ENCODE measurements around the gene MED13L.
A peak's percentile ranks its signal among the peaks of the same experiment; 100 is the strongest.
"Not testable (repeated sequence)": the region's sequence is repeated elsewhere in the genome, so short reads cannot be mapped to it uniquely, and the experiment has no call there.

The MED13L gene

DNA sequence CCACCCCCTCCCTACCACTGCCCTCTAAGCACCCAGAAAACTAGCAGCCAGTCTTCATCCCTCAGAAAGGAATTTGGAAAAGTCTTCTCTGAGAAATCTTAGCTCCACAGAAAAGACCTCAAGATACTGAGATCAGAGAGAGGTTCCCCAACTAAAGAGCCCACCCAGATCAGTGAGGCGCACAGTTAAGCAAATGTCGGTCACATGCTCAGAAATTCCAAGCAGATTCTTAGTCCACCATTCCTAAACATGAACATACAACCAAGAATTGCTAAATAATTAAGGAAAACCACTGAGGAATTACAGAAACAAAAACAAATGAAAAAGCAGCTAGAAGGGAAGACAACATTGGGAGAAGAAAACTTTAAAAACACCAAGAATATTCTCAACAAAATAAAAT is 32.3 kb downstream of the MED13L start:
- no peak for DNase-seq

DNA sequence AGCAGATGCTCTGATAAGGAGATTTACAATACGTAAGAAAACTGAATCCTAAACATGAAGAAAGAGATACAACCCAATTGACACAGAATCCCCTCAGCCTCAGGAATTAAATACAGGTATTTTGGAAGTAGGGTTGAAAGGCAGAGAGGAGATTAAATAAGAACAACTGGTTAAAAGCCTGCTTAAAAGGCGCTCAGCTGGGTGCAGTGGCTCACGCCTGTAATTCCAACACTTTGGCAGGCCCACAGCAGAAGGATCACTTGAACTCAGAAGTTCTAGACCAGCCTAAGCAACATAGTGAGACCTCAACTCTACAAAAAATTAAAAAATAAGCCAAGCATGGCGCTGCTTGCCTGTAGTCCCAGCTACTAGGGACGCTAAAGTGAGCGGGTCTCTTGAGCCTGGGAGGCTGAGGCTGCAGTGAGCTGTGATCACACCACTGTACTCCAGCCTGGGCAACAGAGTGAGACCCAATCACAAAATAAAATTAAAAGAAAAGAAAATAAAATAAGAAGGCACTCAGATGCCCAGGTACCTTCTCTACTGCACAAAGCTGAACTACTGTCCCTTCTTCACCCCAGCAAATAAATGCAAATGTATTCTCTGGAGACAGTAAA is 32.9 kb downstream of the MED13L start:
- no peak for DNase-seq

GRCh38 chr12:116244001-116244400 is 33.5 kb downstream of the MED13L start:
- no peak for DNase-seq

DNA sequence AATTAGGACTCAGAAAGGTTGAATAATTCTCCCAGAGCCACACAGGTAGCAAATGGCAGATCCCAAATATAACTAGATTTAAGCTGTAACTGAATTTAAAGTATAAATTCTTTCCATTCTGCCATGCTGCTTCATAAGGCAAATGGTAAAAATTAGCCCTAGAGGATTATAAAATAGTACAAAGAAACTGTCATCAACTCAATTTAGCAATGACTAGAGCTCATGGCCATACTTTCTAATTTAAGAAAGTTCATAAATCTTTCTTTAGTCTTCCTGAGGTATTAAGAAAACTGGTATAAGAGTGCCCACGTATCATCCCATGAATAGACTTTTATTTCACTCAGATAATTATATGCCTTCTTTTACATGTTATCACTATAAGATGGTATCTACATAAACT is 34.8 kb downstream of the MED13L start:
- DNase-seq = no peak

GRCh38 chr12:116241157-116241759 is 36.2 kb downstream of the MED13L start:
- no peak for DNase-seq

GRCh38 chr12:116238570-116239119 is 38.8 kb downstream of the MED13L start:
- DNase-seq = not testable (repeated sequence)

DNA sequence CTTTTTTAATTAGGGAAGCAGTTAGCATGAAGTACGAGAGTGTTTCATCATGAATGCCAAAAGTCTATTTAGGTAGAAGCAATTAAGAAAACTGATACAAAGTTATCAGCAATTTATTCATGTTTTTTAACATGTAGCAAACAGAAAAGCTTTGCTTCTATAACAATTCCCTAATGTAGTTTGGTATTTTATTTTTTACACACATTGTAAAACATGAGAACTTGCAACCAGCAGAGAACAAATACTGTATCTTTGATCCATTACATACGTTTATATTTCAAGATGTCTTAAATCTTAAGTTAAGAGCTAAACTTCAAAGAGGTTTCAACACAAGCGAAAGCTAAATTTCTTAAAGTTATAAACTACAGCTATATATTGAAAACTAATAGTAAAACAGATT is 39.3 kb downstream of the MED13L start:
- DNase-seq = no peak

GRCh38 chr12:116236976-116237375 is 40.5 kb downstream of the MED13L start:
- DNase-seq = no peak

DNA sequence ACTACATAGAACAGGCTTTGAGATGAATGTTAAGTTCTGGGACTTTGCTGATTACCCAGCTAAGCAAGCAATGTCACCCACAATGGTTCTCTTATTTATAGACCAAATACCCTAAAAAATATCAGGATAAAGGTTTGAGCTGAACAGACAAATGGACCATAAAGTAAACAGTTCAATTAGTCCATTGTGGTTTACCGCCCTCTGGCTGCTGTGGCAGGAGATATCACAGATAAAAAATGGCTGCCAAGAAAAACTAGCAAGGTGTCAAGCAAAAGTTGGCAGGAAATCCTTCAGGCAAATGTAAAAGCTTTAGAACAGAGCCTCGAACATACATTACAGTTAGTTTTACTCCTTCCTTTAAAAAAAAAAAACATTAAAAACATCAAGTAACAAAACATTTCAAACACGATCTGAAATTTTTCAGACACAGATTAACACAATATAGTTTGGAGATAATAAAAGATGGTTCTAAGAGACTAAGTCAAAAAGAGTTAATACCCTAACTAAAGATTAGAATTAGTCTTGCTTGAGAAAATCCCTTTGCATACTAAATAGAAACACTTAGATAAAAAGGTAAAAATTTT is 41.3 kb downstream of the MED13L start:
- DNase-seq = peak; percentile 9

- not testable (repeated sequence) for DNase-seq
Observed at GRCh38 chr12:116234148-116234547, 43.3 kb downstream of the MED13L start.

GRCh38 chr12:116233669-116234068 is 43.8 kb downstream of the MED13L start:
- DNase-seq = no peak

GRCh38 chr12:116227811-116228210 is 49.7 kb downstream of the MED13L start:
- no peak for DNase-seq

- peak; percentile 89 for DNase-seq
Observed at GRCh38 chr12:116226026-116226425, 51.5 kb downstream of the MED13L start.

DNA sequence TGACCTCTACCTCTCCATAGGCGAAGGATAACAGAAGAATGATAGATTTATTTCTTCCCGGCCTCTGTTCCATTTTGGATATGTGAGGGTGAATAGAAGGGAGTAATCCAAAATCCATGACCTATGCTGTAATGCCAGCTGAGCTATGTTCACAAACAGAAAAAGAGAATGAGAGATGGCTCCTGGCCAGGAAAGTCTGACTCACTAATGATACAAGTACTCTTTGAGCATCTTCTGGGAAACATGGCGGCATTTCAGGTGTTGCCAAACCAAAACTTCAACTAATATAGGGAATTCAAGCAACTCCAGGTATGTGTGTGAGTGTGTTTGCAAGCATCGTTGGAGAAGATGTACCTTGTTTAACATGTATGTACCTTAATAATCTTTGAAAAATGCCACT is 55.1 kb downstream of the MED13L start:
- no peak for DNase-seq

- no peak for DNase-seq
Observed at GRCh38 chr12:116220756-116221155, 56.7 kb downstream of the MED13L start.

DNA sequence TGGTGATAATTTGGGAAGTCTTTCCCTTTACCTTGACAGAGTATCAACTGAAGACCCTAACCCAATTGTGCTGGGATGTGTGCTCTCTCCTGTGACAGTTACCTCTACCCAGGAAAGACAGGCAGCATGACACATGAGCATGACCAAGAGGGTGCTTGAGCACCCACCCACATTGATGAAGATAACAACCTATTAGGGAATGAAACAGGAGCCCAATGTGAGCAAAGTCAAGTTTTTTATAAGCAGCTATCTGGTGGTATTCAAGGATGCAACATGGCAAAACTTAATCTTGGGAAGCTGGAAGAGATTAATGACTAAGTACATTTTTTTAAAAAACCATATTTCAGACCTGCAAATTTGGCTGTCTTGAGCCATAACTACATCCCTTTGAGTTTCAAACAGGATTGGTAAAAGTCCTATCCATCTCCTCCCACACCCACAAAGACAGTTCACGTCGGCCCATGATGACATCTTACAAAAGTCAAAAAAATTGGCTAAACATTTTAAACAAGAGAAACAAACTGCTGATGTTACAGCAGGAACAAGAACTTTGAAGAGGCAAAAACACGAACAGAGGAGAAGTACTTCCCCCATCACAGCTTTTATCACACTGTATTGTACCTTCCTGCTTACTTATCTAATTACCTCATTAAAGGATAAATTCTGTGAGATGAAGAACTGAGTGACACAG is 60.3 kb downstream of the MED13L start:
- no peak for DNase-seq

DNA sequence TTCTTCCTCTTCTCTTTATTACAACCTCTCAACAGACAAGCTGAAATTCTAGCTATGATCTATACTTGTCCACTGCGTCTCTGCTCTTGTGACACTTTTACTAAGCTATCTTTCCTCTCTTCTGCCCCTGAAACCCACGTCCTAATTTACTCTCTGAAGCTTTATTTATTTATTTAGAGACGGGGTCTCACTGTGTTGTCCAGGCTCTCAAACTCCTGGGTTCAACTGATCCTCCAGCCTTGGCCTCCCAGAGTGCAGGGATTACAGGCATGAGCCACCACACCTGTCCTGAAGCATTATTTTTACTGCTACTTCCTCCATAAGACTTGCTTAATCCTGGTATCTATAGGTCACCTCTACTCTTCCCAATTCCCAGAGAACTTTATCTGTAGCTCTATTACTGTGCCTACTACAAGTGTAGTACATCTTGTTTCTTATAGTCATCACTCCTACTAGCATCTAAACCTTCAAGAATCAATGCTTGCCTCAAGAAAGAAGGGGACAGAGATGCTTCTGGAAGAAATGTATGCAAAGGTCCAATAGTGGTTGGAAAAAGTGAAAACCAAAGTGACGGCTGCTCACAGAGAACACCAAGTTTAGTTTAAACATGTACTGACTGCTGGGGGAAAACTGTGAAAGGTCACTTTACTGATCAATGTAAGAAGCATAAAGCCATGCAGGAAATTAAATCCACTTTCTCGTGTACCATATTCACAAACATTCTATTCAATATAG is 61.3 kb downstream of the MED13L start:
- DNase-seq = no peak

- no peak for DNase-seq
Observed at GRCh38 chr12:116215023-116215422, 62.5 kb downstream of the MED13L start.

DNA sequence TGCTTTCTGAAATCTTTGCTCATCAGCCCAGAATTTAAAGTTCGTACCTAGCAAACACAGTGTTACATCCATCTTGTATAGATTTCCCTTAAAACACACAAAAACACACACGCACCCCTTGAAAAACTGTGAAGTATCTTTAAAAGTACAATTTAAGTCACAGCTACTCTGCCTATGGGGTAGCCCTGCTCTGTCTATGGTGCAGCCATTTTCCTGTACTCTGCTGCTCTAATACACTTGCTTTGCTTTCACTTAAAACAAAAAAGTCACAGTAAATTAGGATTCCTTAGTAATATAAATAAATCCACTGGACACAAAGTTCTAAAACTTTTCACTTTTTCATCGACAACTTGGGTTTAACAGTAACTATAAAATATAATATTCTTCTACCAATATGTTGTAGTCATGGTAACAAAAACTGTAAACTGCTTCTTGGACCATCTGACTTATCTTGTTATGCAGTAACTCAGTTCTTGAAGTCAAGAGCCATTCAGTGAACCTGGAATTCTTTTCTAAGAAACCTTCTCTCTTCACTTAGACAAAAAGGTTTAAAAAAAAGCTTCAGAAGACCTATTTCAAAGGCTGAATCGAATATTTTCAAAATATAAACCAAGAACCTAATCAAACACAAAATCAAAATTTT is 63.5 kb downstream of the MED13L start:
- no peak for DNase-seq

- peak; percentile 54 for DNase-seq
Observed at GRCh38 chr12:116213014-116213413, 64.5 kb downstream of the MED13L start.

- DNase-seq = no peak
Observed at GRCh38 chr12:116210762-116211161, 66.7 kb downstream of the MED13L start.

DNA sequence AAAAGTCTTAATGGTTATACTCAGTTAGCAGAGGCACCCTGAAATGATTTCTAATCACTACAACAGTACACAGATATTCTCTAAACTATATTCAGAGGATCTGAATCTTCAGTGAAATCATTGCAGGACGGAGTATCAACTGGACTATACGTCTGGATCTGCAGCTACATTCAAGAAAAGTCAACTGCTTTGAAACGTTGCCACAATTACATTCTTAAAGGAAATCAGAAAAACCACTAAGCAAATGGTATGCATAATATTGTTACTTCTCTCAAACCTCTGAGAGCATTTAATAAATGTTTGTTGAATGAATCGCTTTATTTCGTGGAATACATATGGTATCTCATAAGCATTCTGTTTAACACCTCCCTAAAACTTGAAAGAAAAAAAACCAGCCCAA is 67.4 kb downstream of the MED13L start:
- no peak for DNase-seq

DNA sequence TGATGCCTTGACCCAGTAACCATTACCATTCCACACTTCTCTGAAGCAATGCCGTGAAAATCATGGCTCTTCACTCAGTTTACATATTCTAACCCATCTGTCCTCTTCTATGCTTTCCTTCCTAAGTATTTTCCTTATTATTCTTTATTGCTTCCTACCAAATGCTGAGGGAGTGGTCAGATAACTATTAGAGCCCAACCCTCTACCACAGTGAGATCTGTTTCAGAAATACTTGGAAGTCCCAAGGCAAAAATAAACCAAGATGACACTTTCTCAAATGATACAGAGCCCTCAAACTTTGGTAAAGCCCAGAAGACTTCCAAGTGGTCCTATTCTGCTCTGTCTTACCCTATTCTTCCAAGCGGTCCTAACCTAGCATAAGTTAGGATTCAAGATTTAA is 68.0 kb downstream of the MED13L start:
- no peak for DNase-seq
